Measurements from ENCODE around the gene EFCAB3.
"Not testable (repeated sequence)": the region's sequence is repeated elsewhere in the genome, so short reads cannot be mapped to it uniquely, and the experiment has no call there.

The EFCAB3 gene

DNA sequence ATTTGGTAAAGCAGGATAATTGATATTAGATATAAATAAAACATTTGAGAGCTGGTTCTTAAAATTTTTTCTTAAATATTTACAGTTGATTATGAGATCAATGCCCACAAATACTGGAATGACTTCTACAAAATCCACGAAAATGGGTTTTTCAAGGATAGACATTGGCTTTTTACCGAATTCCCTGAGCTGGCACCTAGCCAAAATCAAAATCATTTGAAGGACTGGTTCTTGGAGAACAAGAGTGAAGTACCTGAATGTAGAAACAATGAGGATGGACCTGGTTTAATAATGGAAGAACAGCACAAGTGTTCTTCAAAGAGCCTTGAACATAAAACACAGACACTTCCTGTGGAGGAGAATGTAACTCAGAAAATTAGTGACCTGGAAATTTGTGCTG, 45.9 kb downstream of the EFCAB3 start:
- H3K27me3 ChIP-seq (ENCODE audit: insufficient read depth, low read length, poor library complexity); H2BK5ac ChIP-seq (ENCODE audit: low read length); DNase-seq; H4K8ac ChIP-seq (ENCODE audit: low read depth, low read length); H3K27ac ChIP-seq (ENCODE audit: low read depth, low read length); H3K4me3 ChIP-seq (ENCODE audit: low read length); H3K79me2 ChIP-seq (ENCODE audit: control insufficient read depth, insufficient read depth, low read length); H2BK15ac ChIP-seq (replicated peaks; ENCODE audit: low read depth); H3K9ac ChIP-seq (ENCODE audit: low read length); H3K36me3 ChIP-seq (ENCODE audit: control insufficient read depth, insufficient read depth, low read length); H3K4me2 ChIP-seq (ENCODE audit: low read length); H3K18ac ChIP-seq (ENCODE audit: low read length); H3K4ac ChIP-seq (ENCODE audit: low read depth, low read length); H2BK120ac ChIP-seq (ENCODE audit: low read depth, low read length); H3K79me1 ChIP-seq (ENCODE audit: low read length); H4K5ac ChIP-seq (ENCODE audit: low read length); H3K23ac ChIP-seq (ENCODE audit: low read length); H3K4me1 ChIP-seq (ENCODE audit: control insufficient read depth, low read depth, low read length); H2AK5ac ChIP-seq (ENCODE audit: low read length); H3K56ac ChIP-seq (ENCODE audit: low read length): not testable (repeated sequence)
- WGBS (ENCODE audit: extremely low coverage, insufficient coverage, low lambda C conversion rate): no CpG with 5 or more reads among the region's 2 CpGs

DNA sequence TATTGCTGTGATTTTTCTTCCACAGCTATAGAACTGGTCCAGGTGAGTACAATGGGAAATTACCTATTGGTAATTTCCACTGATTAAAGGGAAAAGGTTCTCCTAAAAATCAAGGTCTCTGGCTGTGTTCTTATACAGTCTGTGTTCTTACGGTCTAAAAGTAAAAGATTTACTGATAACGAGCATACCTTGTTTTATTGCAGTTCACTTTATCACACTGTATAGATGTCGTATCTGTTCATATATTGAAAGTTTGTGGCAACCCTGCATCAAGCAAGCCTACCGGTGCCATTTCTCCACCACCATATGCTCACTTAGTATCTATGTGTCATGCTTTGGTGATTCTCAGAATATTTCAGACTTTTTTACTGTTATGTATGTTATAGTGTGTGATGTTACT, 54.9 kb downstream of the EFCAB3 start:
- H2BK5ac ChIP-seq (ENCODE audit: low read length); H2BK15ac ChIP-seq (replicated peaks; ENCODE audit: low read depth); H4K5ac ChIP-seq (ENCODE audit: low read length); DNase-seq; H3K9ac ChIP-seq (ENCODE audit: low read length); H3K4ac ChIP-seq (ENCODE audit: low read depth, low read length); H2BK120ac ChIP-seq (ENCODE audit: low read depth, low read length); H3K27me3 ChIP-seq (ENCODE audit: insufficient read depth, low read length, poor library complexity); H3K4me1 ChIP-seq (ENCODE audit: control insufficient read depth, low read depth, low read length); H2AK5ac ChIP-seq (ENCODE audit: low read length); H3K56ac ChIP-seq (ENCODE audit: low read length); H3K36me3 ChIP-seq (ENCODE audit: control insufficient read depth, insufficient read depth, low read length); H3K18ac ChIP-seq (ENCODE audit: low read length); H3K4me3 ChIP-seq (ENCODE audit: low read length); H3K23ac ChIP-seq (ENCODE audit: low read length); H3K27ac ChIP-seq (ENCODE audit: low read depth, low read length); H3K79me2 ChIP-seq (ENCODE audit: control insufficient read depth, insufficient read depth, low read length); H3K79me1 ChIP-seq (ENCODE audit: low read length); H3K4me2 ChIP-seq (ENCODE audit: low read length); H4K8ac ChIP-seq (ENCODE audit: low read depth, low read length): not testable (repeated sequence)
- no CpG with 5 or more reads among the region's 4 CpGs for WGBS (ENCODE audit: extremely low coverage, insufficient coverage, low lambda C conversion rate)

- not testable (repeated sequence) for H3K79me1 ChIP-seq (ENCODE audit: low read length); H3K27ac ChIP-seq (ENCODE audit: low read depth, low read length); H3K79me2 ChIP-seq (ENCODE audit: control insufficient read depth, insufficient read depth, low read length); H3K23ac ChIP-seq (ENCODE audit: low read length); H3K36me3 ChIP-seq (ENCODE audit: control insufficient read depth, insufficient read depth, low read length); H3K4ac ChIP-seq (ENCODE audit: low read depth, low read length); DNase-seq; H3K4me3 ChIP-seq (ENCODE audit: low read length); H4K8ac ChIP-seq (ENCODE audit: low read depth, low read length); H3K4me2 ChIP-seq (ENCODE audit: low read length); H3K56ac ChIP-seq (ENCODE audit: low read length); H2BK5ac ChIP-seq (ENCODE audit: low read length); H3K18ac ChIP-seq (ENCODE audit: low read length); H3K27me3 ChIP-seq (ENCODE audit: insufficient read depth, low read length, poor library complexity); H4K5ac ChIP-seq (ENCODE audit: low read length); H2AK5ac ChIP-seq (ENCODE audit: low read length); H2BK120ac ChIP-seq (ENCODE audit: low read depth, low read length); H3K9ac ChIP-seq (ENCODE audit: low read length); H2BK15ac ChIP-seq (replicated peaks; ENCODE audit: low read depth); H3K4me1 ChIP-seq (ENCODE audit: control insufficient read depth, low read depth, low read length)
- no CpG with 5 or more reads among the region's 6 CpGs for WGBS (ENCODE audit: extremely low coverage, insufficient coverage, low lambda C conversion rate)
Observed at GRCh38 chr17:62441181-62441580, 60.8 kb downstream of the EFCAB3 start.

DNA sequence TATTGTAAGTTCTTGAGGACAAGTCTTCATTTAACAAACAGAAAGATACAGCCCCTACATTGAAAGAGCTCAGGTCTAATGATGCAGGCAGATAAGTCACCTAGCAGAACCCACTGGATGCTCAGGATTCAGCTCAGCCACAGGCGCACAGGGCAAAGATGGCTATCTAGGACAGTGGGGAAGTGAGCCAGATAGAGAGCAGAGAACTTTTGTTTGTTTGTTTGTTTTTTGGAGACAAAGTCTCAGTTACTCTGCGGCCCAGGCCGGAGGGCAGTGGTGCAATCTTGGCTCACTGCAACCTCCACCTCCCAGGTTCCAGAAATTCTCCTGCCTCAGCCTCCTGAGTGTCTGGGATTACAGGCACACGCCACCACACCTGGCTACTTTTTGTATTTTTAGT, 63.7 kb downstream of the EFCAB3 start:
- Histone ChIP-seq H2BK5ac (ENCODE audit: low read length) (no peak overlapping the region), H3K18ac (ENCODE audit: low read length) (no peak overlapping the region), H3K27me3 (ENCODE audit: insufficient read depth, low read length, poor library complexity) (no peaks in the 10 kb centered on the region), H4K5ac (ENCODE audit: low read length) (no peak overlapping the region), H3K79me2 (ENCODE audit: control insufficient read depth, insufficient read depth, low read length) (no peaks in the 10 kb centered on the region), H2BK120ac (ENCODE audit: low read depth, low read length) (no peak overlapping the region), H3K4me3 (ENCODE audit: low read length) (no peak overlapping the region), H2BK15ac (replicated peaks; ENCODE audit: low read depth) (no peak overlapping the region), H3K56ac (ENCODE audit: low read length) (no peak overlapping the region), H3K79me1 (ENCODE audit: low read length) (no peaks in the 10 kb centered on the region), H3K4ac (ENCODE audit: low read depth, low read length) (no peak overlapping the region), H2AK5ac (ENCODE audit: low read length) (no peak overlapping the region), H3K4me1 (ENCODE audit: control insufficient read depth, low read depth, low read length) (no peaks in the 10 kb centered on the region), H3K9ac (ENCODE audit: low read length) (no peak overlapping the region), H3K36me3 (ENCODE audit: control insufficient read depth, insufficient read depth, low read length) (no peaks in the 10 kb centered on the region), H3K27ac (ENCODE audit: low read depth, low read length) (no peak overlapping the region), H4K8ac (ENCODE audit: low read depth, low read length) (no peak overlapping the region), H3K23ac (ENCODE audit: low read length) (no peak overlapping the region), H3K4me2 (ENCODE audit: low read length) (no peak overlapping the region)
- DNase-seq: no peak
- WGBS (ENCODE audit: extremely low coverage, insufficient coverage, low lambda C conversion rate): no CpG with 5 or more reads among the region's 4 CpGs

- not testable (repeated sequence) for H3K9ac ChIP-seq (ENCODE audit: low read length); H2BK120ac ChIP-seq (ENCODE audit: low read depth, low read length); H3K79me2 ChIP-seq (ENCODE audit: control insufficient read depth, insufficient read depth, low read length); H3K4me1 ChIP-seq (ENCODE audit: control insufficient read depth, low read depth, low read length); H3K36me3 ChIP-seq (ENCODE audit: control insufficient read depth, insufficient read depth, low read length); H3K27ac ChIP-seq (ENCODE audit: low read depth, low read length); H2AK5ac ChIP-seq (ENCODE audit: low read length); H3K23ac ChIP-seq (ENCODE audit: low read length); H3K4me3 ChIP-seq (ENCODE audit: low read length); H3K18ac ChIP-seq (ENCODE audit: low read length); H3K4ac ChIP-seq (ENCODE audit: low read depth, low read length); DNase-seq; H3K27me3 ChIP-seq (ENCODE audit: insufficient read depth, low read length, poor library complexity); H3K4me2 ChIP-seq (ENCODE audit: low read length); H4K5ac ChIP-seq (ENCODE audit: low read length); H2BK15ac ChIP-seq (replicated peaks; ENCODE audit: low read depth); H3K79me1 ChIP-seq (ENCODE audit: low read length); H3K56ac ChIP-seq (ENCODE audit: low read length); H4K8ac ChIP-seq (ENCODE audit: low read depth, low read length); H2BK5ac ChIP-seq (ENCODE audit: low read length)
- no CpG with 5 or more reads among the region's 4 CpGs for WGBS (ENCODE audit: extremely low coverage, insufficient coverage, low lambda C conversion rate)
Observed at GRCh38 chr17:62445791-62446190, 65.4 kb downstream of the EFCAB3 start.

- H3K9ac ChIP-seq (ENCODE audit: low read length); H3K79me1 ChIP-seq (ENCODE audit: low read length); H3K4me3 ChIP-seq (ENCODE audit: low read length); H3K23ac ChIP-seq (ENCODE audit: low read length); H3K79me2 ChIP-seq (ENCODE audit: control insufficient read depth, insufficient read depth, low read length); H3K36me3 ChIP-seq (ENCODE audit: control insufficient read depth, insufficient read depth, low read length); H4K8ac ChIP-seq (ENCODE audit: low read depth, low read length); H4K5ac ChIP-seq (ENCODE audit: low read length); H3K27me3 ChIP-seq (ENCODE audit: insufficient read depth, low read length, poor library complexity); H2BK5ac ChIP-seq (ENCODE audit: low read length); H3K27ac ChIP-seq (ENCODE audit: low read depth, low read length); H3K4me2 ChIP-seq (ENCODE audit: low read length); H3K4ac ChIP-seq (ENCODE audit: low read depth, low read length); H3K56ac ChIP-seq (ENCODE audit: low read length); H2BK15ac ChIP-seq (replicated peaks; ENCODE audit: low read depth); DNase-seq; H3K18ac ChIP-seq (ENCODE audit: low read length); H3K4me1 ChIP-seq (ENCODE audit: control insufficient read depth, low read depth, low read length); H2BK120ac ChIP-seq (ENCODE audit: low read depth, low read length); H2AK5ac ChIP-seq (ENCODE audit: low read length): not testable (repeated sequence)
- no CpG with 5 or more reads among the region's 4 CpGs for WGBS (ENCODE audit: extremely low coverage, insufficient coverage, low lambda C conversion rate)
Observed at GRCh38 chr17:62452195-62452594, 71.8 kb downstream of the EFCAB3 start.

Data from mesendoderm (in vitro differentiated cells).